Stimulated activated CD8-positive, alpha-beta memory T cell treated with anti-CD3 and anti-CD28 coated beads, Interleukin-15, amount 100 ng/mL, for 4 hours (primary cell): Measurements from ENCODE around the gene CRCP.

ENCODE experiments used
- DNase-seq, 2 donors: peaks; one replicate each; pipeline ENCODE4 v3.0.0-alpha.2; 2020; ENCODE audit warnings: low read depth in 2 of 2

CRCP gene

GRCh38 chr7:66187905-66188304, 73.3 kb downstream of the CRCP start:
- DNase-seq, result no peak

DNA sequence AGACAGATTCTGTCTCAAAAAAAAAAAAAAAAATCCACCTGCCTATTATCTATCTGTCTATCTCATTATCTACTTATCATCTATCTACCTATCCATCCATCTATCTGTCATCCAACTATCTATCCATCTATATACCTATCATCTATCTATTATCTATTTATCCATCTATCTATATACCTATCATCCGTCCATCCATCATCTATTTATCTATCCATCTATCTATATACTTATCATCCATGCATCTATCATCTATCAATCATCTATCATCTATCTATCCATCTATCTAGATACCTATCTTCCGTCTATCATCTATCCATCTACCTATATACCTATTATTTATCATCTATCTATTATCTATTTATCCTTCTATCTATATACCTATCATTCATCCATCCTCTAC, 74.0 kb downstream of the CRCP start:
- DNase-seq, result no peak

GRCh38 chr7:66189695-66190503, 75.3 kb downstream of the CRCP start:
- no peak for DNase-seq

GRCh38 chr7:66190504-66190857, 75.8 kb downstream of the CRCP start:
- no peak for DNase-seq

GRCh38 chr7:66193146-66193725, 78.6 kb downstream of the CRCP start:
- no peak for DNase-seq

DNA sequence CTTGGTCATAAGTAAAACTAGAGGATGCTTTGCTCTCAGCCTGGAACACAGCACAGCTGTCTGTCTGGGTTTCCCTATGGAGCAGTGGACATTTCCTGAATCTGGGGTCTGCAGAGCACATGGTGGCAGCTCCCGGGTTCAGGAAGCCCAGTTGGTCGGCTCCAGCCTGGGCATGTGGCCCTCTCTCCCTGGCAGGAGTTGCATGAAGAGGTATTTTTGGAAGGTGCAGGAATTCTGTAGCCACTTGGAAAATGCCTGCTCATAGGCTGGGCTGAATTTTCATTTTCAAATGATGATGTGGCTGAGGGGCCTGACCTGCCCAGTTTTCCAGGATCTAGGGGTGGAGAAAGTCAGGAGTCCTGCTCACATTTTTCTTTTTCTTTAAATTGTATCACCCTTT, 83.8 kb downstream of the CRCP start:
- DNase-seq, result no peak

DNA sequence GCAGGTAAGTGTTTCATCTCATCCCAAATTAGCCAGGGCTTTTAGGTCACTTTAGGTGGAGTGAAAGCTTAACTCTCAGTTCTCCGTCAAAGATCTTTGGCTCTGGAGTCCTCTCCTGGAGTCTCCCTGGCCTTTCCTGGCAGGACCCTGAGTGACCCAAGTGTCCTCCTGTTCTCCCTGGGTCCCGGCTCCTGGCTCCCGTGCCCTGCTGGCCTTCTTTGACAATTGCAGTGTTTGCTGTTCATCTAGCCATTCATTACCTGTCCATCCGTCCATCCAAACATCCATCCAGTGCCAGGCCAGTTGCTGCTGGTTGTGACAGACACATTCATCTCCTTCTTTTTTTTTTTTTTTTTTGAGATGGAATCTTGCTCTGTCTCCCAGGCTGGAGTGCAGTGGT, 84.3 kb downstream of the CRCP start:
- no peak for DNase-seq

GRCh38 chr7:66202441-66202840, 87.8 kb downstream of the CRCP start:
- no peak for DNase-seq
